A673 (cell line): ENCODE measurements around the gene PTF1A. TPM values are rescaled to one million over a fixed set of nuclear protein-coding genes. Genes with fewer than 3 reads are reported as not detected.

Experiments used
- BruUV-seq: library from RNA; stranded (reverse); fragments of 400-500 nt; replicated peaks from 2 replicates; lab custom pipeline; 2021; lab: Mats Ljungman, UMichigan
- CTCF ChIA-PET: fragments of 300-600 bp; sonication (Branson Sonifier 250); formaldehyde crosslinking; loops from one replicate; lab custom pipeline; 2022; ENCODE audit warnings: antibody characterized with exemption; lab: Charles Lee
- POLR2A ChIA-PET: fragments of 300-600 bp; sonication (Branson Sonifier 250); formaldehyde crosslinking; loops from one replicate; lab custom pipeline; 2022; ENCODE audit warnings: antibody characterized with exemption; ENCODE audit not compliant: low non-redundant PET; lab: Charles Lee
- DNase-seq: peaks from one replicate; pipeline ENCODE4 v3.0.0-alpha.2; 2015; ENCODE audit warnings: low spot score
- H3K27ac ChIP-seq: fragments of 200-600 bp; sonication (generic); 2 replicates; pipeline ENCODE4 v1.5.1; 2016; ENCODE audit warnings: mixed run types, low read depth, mild to moderate bottlenecking, mixed read lengths, antibody characterized with exemption, low read length; ENCODE audit not compliant: poor library complexity, severe bottlenecking
- H3K27me3 ChIP-seq: fragments of 200-600 bp; sonication (generic); replicated peaks from 2 replicates; pipeline ENCODE4 v1.6.1; 2017; ENCODE audit warnings: mixed run types, low read depth, mild to moderate bottlenecking, mixed read lengths, antibody characterized with exemption, low read length; ENCODE audit not compliant: insufficient read depth, poor library complexity
- H3K36me3 ChIP-seq: fragments of 200-600 bp; sonication (generic); 2 replicates; pipeline ENCODE4 v1.6.1; 2016; ENCODE audit warnings: mixed run types, mild to moderate bottlenecking, mixed read lengths, antibody characterized with exemption, low read length; ENCODE audit not compliant: insufficient read depth, poor library complexity, severe bottlenecking
- H3K4me1 ChIP-seq: fragments of 200-600 bp; sonication (generic); 2 replicates; pipeline ENCODE4 v1.6.1; 2017; ENCODE audit warnings: mixed run types, mild to moderate bottlenecking, mixed read lengths, antibody characterized with exemption, low read length; ENCODE audit not compliant: insufficient read depth, poor library complexity, severe bottlenecking
- H3K4me3 ChIP-seq: fragments of 200-600 bp; sonication (generic); 2 replicates; pipeline ENCODE4 v1.5.1; 2016; ENCODE audit warnings: low read depth, mixed run types, mild to moderate bottlenecking, mixed read lengths, low read length; ENCODE audit not compliant: poor library complexity, severe bottlenecking
- H3K9me3 ChIP-seq: fragments of 200-600 bp; sonication (generic); 2 replicates; pipeline ENCODE4 v1.6.1; 2016; ENCODE audit warnings: mixed run types, low read depth, mild to moderate bottlenecking, mixed read lengths, antibody characterized with exemption, low read length; ENCODE audit not compliant: poor library complexity, severe bottlenecking
- EZH2 ChIP-seq: fragments of 200-600 bp; sonication (generic); IDR thresholded peaks from 2 replicates; pipeline ENCODE4 v1.6.1; 2017; ENCODE audit warnings: borderline replicate concordance, low read depth, mild to moderate bottlenecking, mixed read lengths, antibody characterized with exemption, low read length; ENCODE audit not compliant: poor library complexity, severe bottlenecking
- intact Hi-C: fragments of 100-400 bp; cut with micrococcal nuclease; formaldehyde crosslinking; loops from one replicate; pipeline ENCODE4 v1.10.0; 2022; ENCODE audit not compliant: unreplicated experiment
- total RNA-seq: library from RNA; stranded (reverse); gene quantifications from 2 replicates; pipeline ENCODE4 v1.2.3, GENCODE V29; 2021
- TF ChIP-seq, protein P1 (sequence below): fragments of 300-800, 200-600 bp; sonication (generic); conservative IDR thresholded peaks from 2 replicates; pipeline ENCODE4 v1.5.1; 2017; ENCODE audit warnings: low read depth, mild to moderate bottlenecking, antibody characterized with exemption, low read length, moderate library complexity, mixed read lengths

PTF1A gene
- total RNA-seq, 1 experiment from 2014 or later, result not detected

DNA sequence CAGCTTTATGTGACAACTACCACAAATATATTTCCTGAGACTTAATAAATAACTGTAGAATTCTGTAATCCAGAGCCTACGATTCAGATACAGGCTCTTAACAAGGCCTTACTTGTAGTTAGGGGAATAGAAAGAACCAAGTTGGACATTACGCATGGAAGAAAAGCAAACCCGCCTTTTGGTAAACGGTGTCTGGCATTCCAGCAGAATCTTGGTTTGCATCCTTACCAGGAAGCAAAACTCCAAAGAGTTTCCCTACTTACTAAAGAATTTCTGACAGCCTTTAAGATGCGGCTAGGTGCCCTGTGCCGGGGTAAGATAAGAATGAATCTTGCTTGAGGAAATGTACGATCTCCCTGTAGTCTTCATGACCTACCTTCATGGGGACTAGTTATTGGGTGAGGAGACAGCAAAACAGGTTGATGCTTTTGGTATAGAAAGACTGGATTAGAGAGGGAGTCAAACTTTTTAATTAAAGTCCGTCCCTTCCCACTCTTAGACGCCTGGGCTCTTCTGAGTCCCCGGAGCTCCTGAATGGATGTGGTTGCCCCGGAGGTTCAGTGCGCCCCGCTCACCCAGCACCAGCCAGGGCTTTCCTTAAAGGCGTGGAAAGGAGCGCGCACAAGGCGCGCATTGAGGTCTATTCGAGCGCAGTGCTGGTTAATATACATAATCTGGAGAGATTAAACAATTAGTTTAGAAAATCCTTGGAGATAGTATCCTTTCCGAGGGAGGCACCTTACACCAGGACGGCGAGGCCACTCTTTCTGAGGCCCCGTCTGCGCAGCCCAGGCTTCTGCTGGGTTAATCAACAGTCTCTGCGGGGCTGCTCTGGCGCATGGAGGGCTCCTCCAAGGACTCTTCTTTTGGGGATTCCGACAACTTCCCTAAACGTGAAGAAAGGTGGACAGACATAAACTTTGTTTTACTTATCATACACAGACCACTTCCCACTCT, 11.5 kb downstream of the PTF1A start:
- intact Hi-C loops, result no loop called here
- POLR2A ChIA-PET, result no interaction called here
- Histone ChIP-seq H3K4me1 (peaks cover 6% of the 10 kb centered on the region), H3K27me3 (peaks cover 99% of the 10 kb centered on the region), H3K4me3 (no peak overlapping the region), H3K27ac (no peak overlapping the region), H3K36me3 (no peaks in the 10 kb centered on the region), H3K9me3 (no peaks in the 10 kb centered on the region)
- TF ChIP-seq, protein P1, sequence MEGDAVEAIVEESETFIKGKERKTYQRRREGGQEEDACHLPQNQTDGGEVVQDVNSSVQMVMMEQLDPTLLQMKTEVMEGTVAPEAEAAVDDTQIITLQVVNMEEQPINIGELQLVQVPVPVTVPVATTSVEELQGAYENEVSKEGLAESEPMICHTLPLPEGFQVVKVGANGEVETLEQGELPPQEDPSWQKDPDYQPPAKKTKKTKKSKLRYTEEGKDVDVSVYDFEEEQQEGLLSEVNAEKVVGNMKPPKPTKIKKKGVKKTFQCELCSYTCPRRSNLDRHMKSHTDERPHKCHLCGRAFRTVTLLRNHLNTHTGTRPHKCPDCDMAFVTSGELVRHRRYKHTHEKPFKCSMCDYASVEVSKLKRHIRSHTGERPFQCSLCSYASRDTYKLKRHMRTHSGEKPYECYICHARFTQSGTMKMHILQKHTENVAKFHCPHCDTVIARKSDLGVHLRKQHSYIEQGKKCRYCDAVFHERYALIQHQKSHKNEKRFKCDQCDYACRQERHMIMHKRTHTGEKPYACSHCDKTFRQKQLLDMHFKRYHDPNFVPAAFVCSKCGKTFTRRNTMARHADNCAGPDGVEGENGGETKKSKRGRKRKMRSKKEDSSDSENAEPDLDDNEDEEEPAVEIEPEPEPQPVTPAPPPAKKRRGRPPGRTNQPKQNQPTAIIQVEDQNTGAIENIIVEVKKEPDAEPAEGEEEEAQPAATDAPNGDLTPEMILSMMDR, result no peak
- no peak for TF ChIP-seq EZH2
- BruUV-seq, result no TSS peak
- no peak for DNase-seq
- CTCF ChIA-PET, result no interaction called here

DNA sequence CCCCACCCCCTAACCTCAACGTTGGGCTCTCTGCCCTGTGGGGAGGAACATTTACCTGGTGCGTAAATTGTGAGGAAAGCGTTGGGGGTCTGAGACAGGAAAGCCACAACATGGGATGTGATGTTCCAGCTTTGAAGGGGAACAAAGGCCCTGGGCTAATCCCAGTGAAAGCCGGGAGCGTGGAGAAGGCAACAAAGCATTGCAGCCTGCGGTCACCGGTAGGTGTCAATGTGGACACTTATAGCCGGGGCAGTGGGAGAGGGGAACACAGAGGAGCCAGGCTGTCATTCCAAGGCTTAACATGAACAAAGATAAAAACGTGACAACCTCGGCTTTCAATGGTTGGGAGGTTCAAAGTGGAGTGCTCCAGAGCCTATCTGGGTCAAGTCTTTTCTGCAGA, 12.7 kb downstream of the PTF1A start:
- TF ChIP-seq EZH2, result no peak
- TF ChIP-seq, protein P1, result no peak
- Histone ChIP-seq H3K27me3 (peaks cover 98% of the 10 kb centered on the region), H3K36me3 (no peaks in the 10 kb centered on the region), H3K4me1 (peaks cover 6% of the 10 kb centered on the region), H3K27ac (no peak overlapping the region), H3K9me3 (no peaks in the 10 kb centered on the region), H3K4me3 (no peak overlapping the region)
- no peak for DNase-seq
- CTCF ChIA-PET, result no interaction called here
- POLR2A ChIA-PET, result no interaction called here
- BruUV-seq, result no TSS peak
- intact Hi-C loops, result no loop called here

DNA sequence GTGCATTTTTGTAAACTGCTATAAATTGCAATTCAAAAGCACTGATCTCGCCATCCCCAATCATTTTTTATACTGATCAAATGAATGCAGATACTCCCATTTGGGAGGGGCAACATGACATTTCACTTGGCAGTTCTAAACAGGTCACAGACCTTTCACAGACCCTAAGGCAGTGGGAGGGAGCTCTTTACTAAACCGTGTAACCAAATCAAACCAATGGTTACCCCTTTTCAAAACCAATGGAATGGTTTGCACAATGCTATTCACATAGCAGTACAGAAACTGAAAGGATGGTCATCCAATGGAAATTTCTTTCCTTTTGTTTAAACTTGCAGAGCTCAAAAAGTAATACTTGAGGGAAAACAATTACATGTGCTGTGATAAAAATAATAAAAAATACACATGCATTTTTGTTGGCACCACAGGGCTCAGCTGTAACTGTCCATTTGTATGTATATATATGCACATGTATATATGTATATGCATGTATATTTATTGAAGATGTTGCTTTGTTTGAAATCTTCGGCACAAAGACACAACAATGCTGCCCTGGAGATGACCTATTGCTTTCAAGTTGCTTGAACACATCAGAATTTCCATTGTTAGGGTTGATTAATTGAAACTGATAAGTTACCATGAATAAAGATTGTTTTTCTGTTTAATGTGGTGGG, 14.0 kb downstream of the PTF1A start:
- H3K27me3 ChIP-seq, result peaks cover 98% of the 10 kb centered on the region
- BruUV-seq, result no TSS peak
- CTCF ChIA-PET, result interaction anchor here (0.6 kb wide), 1 partner anchor 48 kb away, joined by 4 read pairs; no protein-coding TSS in a partner anchor

More for the DNA sequence above, 14.0 kb downstream of the PTF1A start:
- POLR2A ChIA-PET, result no interaction called here
- H3K27ac ChIP-seq, result no peak overlapping the region
- intact Hi-C loops, result no loop called here
- TF ChIP-seq, protein P1, result no peak
- no peak for TF ChIP-seq EZH2
- no peaks in the 10 kb centered on the region for H3K9me3 ChIP-seq
- DNase-seq, result no peak
- no peak overlapping the region for H3K4me3 ChIP-seq
- peaks cover 6% of the 10 kb centered on the region for H3K4me1 ChIP-seq
- no peaks in the 10 kb centered on the region for H3K36me3 ChIP-seq
